Activated T-cell treated with anti-CD3 and anti-CD28 coated beads for 4 hours (primary cell): Measurements from ENCODE around the gene UVRAG.
"Not testable (repeated sequence)": the region's sequence is repeated elsewhere in the genome, so short reads cannot be mapped to it uniquely, and the experiment has no call there.

ENCODE experiments used
- DNase-seq: peaks from one replicate; pipeline ENCODE4 v3.0.0-alpha.2; 2020

Gene UVRAG

GRCh38 chr11:75973710-75974109, 158.7 kb downstream of the UVRAG start:
- not testable (repeated sequence) for DNase-seq

GRCh38 chr11:75979075-75979474, 164.1 kb downstream of the UVRAG start:
- DNase-seq, result not testable (repeated sequence)

- not testable (repeated sequence) for DNase-seq
Observed at GRCh38 chr11:75979479-75980027, 164.5 kb downstream of the UVRAG start.

GRCh38 chr11:75980031-75980430, 165.0 kb downstream of the UVRAG start:
- DNase-seq, result no peak

- DNase-seq, result no peak
Observed at GRCh38 chr11:75981546-75981945, 166.5 kb downstream of the UVRAG start.

GRCh38 chr11:75982309-75982708, 167.3 kb downstream of the UVRAG start:
- DNase-seq, result no peak

- DNase-seq, result no peak
Observed at GRCh38 chr11:75986966-75987365, 172.0 kb downstream of the UVRAG start.

- no peak for DNase-seq
Observed at GRCh38 chr11:75993126-75993525, 178.1 kb downstream of the UVRAG start.

GRCh38 chr11:75994616-75995015, 179.6 kb downstream of the UVRAG start:
- no peak for DNase-seq

GRCh38 chr11:75996523-75997442, 181.8 kb downstream of the UVRAG start:
- DNase-seq, result no peak

GRCh38 chr11:76004400-76004799, 189.4 kb downstream of the UVRAG start:
- no peak for DNase-seq

- DNase-seq, result no peak
Observed at GRCh38 chr11:76005756-76006155, 190.7 kb downstream of the UVRAG start.

- DNase-seq, result no peak
Observed at GRCh38 chr11:76007166-76007565, 192.2 kb downstream of the UVRAG start.

- no peak for DNase-seq
Observed at GRCh38 chr11:76008474-76008873, 193.5 kb downstream of the UVRAG start.

GRCh38 chr11:76010051-76010450, 195.0 kb downstream of the UVRAG start:
- DNase-seq, result no peak

GRCh38 chr11:76013526-76013925, 198.5 kb downstream of the UVRAG start:
- DNase-seq, result no peak

GRCh38 chr11:76023236-76024068, 208.4 kb downstream of the UVRAG start:
- DNase-seq, result no peak

- DNase-seq, result no peak
Observed at GRCh38 chr11:76025068-76025467, 210.1 kb downstream of the UVRAG start.

- DNase-seq, result no peak
Observed at GRCh38 chr11:76025817-76026216, 210.8 kb downstream of the UVRAG start.

GRCh38 chr11:76026281-76026680, 211.3 kb downstream of the UVRAG start:
- no peak for DNase-seq

- DNase-seq, result no peak
Observed at GRCh38 chr11:76026862-76027261, 211.9 kb downstream of the UVRAG start.

- DNase-seq, result no peak
Observed at GRCh38 chr11:76030286-76030685, 215.3 kb downstream of the UVRAG start.

GRCh38 chr11:76030968-76031590, 216.1 kb downstream of the UVRAG start:
- DNase-seq, result no peak
